ENCODE results near the gene DLX6. TPM values are rescaled to one million over a fixed set of nuclear protein-coding genes. Genes with fewer than 3 reads are reported as not detected.

Gene DLX6
- total and polyA plus RNA-seq, 11 donors, result 0.21 TPM; not detected in 10

GRCh38 chr7:97006055-97006815 is 882 bp downstream of the DLX6 start:
- H3K36me3 ChIP-seq, result no peaks in the 10 kb centered on the region
- TF ChIP-seq CTCF (IDR thresholded peaks at IDR 0.05), result no peak
- peak in 3 of 4 donors; percentile 44 to 80 (median 64) for ATAC-seq
- H3K4me3 ChIP-seq, result peak overlapping the region; percentile 9 to 48 (median 37)
- peaks cover 75 to 100% (median 98%) of the 10 kb centered on the region in 9 donors for H3K27me3 ChIP-seq
- no peaks in the 10 kb centered on the region for H3K9me3 ChIP-seq
- peaks cover 0 to 35% (median 13%) of the 10 kb centered on the region in 12 donors for H3K4me1 ChIP-seq
- DNase-seq, result no peak
- WGBS, 4 donors, result 0 to 4% (median 1%) methylated on average over 25 to 83 of the region's 83 CpGs
- intact Hi-C loops (cut with DNase I), result no loop called here
- no peak overlapping the region for H3K27ac ChIP-seq

- WGBS, 4 donors, result 4 to 8% (median 6%) methylated on average over 23 to 39 of the region's 39 CpGs
Observed at GRCh38 chr7:97006816-97007582, 1.6 kb downstream of the DLX6 start.

GRCh38 chr7:97007583-97007861 is 2.2 kb downstream of the DLX6 start:
- 21 to 26% (median 23%) methylated on average over 8 of the region's 8 CpGs for WGBS, 4 donors
- intact Hi-C loops (cut with DNase I), result no loop called here
- DNase-seq (no peak), ATAC-seq (no peak)
- H3K9me3 ChIP-seq, result no peaks in the 10 kb centered on the region
- TF ChIP-seq CTCF (IDR thresholded peaks at IDR 0.05) (no peak), POLR2A (IDR thresholded peaks at IDR 0.05) (no peak)
- H3K27ac ChIP-seq, result no peak overlapping the region
- peaks cover 0 to 35% (median 13%) of the 10 kb centered on the region in 12 donors for H3K4me1 ChIP-seq
- peak overlapping the region in 1 of 12 donors; percentile 2 for H3K4me3 ChIP-seq
- H3K36me3 ChIP-seq, result no peaks in the 10 kb centered on the region
- peaks cover 77 to 100% (median 98%) of the 10 kb centered on the region in 9 donors for H3K27me3 ChIP-seq

More at GRCh38 chr7:97006816-97007582, 1.6 kb downstream of the DLX6 start:
- Histone ChIP-seq H3K4me3 (peak overlapping the region in 7 of 12 donors; percentile 2 to 48 (median 44)), H3K4me1 (peaks cover 0 to 35% (median 13%) of the 10 kb centered on the region in 12 donors), H3K27ac (no peak overlapping the region), H3K9me3 (no peaks in the 10 kb centered on the region), H3K36me3 (no peaks in the 10 kb centered on the region), H3K27me3 (peaks cover 76 to 100% (median 98%) of the 10 kb centered on the region in 9 donors)
- no peak for DNase-seq
- intact Hi-C loops (cut with DNase I), result no loop called here
- ATAC-seq, result no peak
- no peak for TF ChIP-seq POLR2A (IDR thresholded peaks at IDR 0.05)
- no peak for TF ChIP-seq CTCF (IDR thresholded peaks at IDR 0.05)

- ATAC-seq, result no peak
- H3K4me3 ChIP-seq, result no peak overlapping the region
Observed at GRCh38 chr7:97008275-97008917, 3.0 kb downstream of the DLX6 start.

More at GRCh38 chr7:97008275-97008917, 3.0 kb downstream of the DLX6 start:
- no peaks in the 10 kb centered on the region for H3K36me3 ChIP-seq
- H3K9me3 ChIP-seq, result no peaks in the 10 kb centered on the region
- H3K27me3 ChIP-seq, result peaks cover 79 to 100% (median 98%) of the 10 kb centered on the region in 9 donors
- no peak for DNase-seq
- no peak for TF ChIP-seq POLR2A (IDR thresholded peaks at IDR 0.05)
- TF ChIP-seq CTCF (IDR thresholded peaks at IDR 0.05), result no peak
- WGBS, 4 donors, result 72 to 84% (median 75%) methylated on average over 3 of the region's 3 CpGs
- peaks cover 0 to 34% (median 13%) of the 10 kb centered on the region in 12 donors for H3K4me1 ChIP-seq
- intact Hi-C loops (cut with DNase I), result no loop called here
- H3K27ac ChIP-seq, result no peak overlapping the region
